Stimulated activated CD8-positive, alpha-beta memory T cell treated with anti-CD3 and anti-CD28 coated beads, Interleukin-2, amount 100 ng/mL, for 1 hour (primary cell): ENCODE results near the gene PRSS33.

Experiments
- DNase-seq, 2 donors: peaks; one replicate each; pipeline ENCODE4 v3.0.0-alpha.2; 2020; ENCODE audit warnings: low read depth in 2 of 2

PRSS33 gene

GRCh38 chr16:2787406-2787805 is at the start of gene PRSS33:
PRSS33 (minus strand) TSS chr16:2787560; CDS start chr16:2786547, 1,013 bp downstream.
- DNase-seq: no peak

GRCh38 chr16:2836646-2837508 is 49.5 kb upstream of the PRSS33 start:
- no peak for DNase-seq

- no peak for DNase-seq
Measured at GRCh38 chr16:2835638-2836493, 48.5 kb upstream of the PRSS33 start.

GRCh38 chr16:2834968-2835367 is 47.6 kb upstream of the PRSS33 start:
- no peak for DNase-seq

- DNase-seq: no peak
Measured at GRCh38 chr16:2833776-2834175, 46.4 kb upstream of the PRSS33 start.

GRCh38 chr16:2831203-2831602 is 43.8 kb upstream of the PRSS33 start:
- no peak for DNase-seq

GRCh38 chr16:2830355-2830695 is 43.0 kb upstream of the PRSS33 start:
- no peak for DNase-seq

- DNase-seq: no peak
Measured at GRCh38 chr16:2829501-2830354, 42.4 kb upstream of the PRSS33 start, which contains the start of gene ZG16B. ZG16B (plus strand) TSS chr16:2830303; CDS start chr16:2830442, 139 bp downstream.

- DNase-seq: no peak
Measured at GRCh38 chr16:2828876-2829430, 41.6 kb upstream of the PRSS33 start.

GRCh38 chr16:2828521-2828840 is 41.1 kb upstream of the PRSS33 start:
- DNase-seq: no peak

- no peak for DNase-seq
Measured at GRCh38 chr16:2827831-2828520, 40.6 kb upstream of the PRSS33 start.

GRCh38 chr16:2827374-2827791 is 40.0 kb upstream of the PRSS33 start:
- no peak for DNase-seq

GRCh38 chr16:2826591-2827373 is 39.4 kb upstream of the PRSS33 start:
- no peak for DNase-seq

- no peak for DNase-seq
Measured at GRCh38 chr16:2825906-2826305, 38.5 kb upstream of the PRSS33 start.

GRCh38 chr16:2825049-2825742 is 37.8 kb upstream of the PRSS33 start:
- no peak for DNase-seq

GRCh38 chr16:2824626-2825025 is 37.3 kb upstream of the PRSS33 start:
- no peak for DNase-seq

- no peak for DNase-seq
Measured at GRCh38 chr16:2822496-2822895, 35.1 kb upstream of the PRSS33 start.

GRCh38 chr16:2822158-2822495 is 34.8 kb upstream of the PRSS33 start:
- no peak for DNase-seq

- no peak for DNase-seq
Measured at GRCh38 chr16:2821487-2822157, 34.3 kb upstream of the PRSS33 start.
